Activated T-helper 1 cell treated with Interleukin-2 at 50 U/mL for 16 hours (primary cell): Measurements from ENCODE around the gene RNPEPL1.
"Not testable (repeated sequence)": the region's sequence is repeated elsewhere in the genome, so short reads cannot be mapped to it uniquely, and the experiment has no call there.

Experiments
- DNase-seq: peaks from one replicate; pipeline ENCODE4 v3.0.0-alpha.2; 2020; ENCODE audit warnings: low read depth

The RNPEPL1 gene

DNA sequence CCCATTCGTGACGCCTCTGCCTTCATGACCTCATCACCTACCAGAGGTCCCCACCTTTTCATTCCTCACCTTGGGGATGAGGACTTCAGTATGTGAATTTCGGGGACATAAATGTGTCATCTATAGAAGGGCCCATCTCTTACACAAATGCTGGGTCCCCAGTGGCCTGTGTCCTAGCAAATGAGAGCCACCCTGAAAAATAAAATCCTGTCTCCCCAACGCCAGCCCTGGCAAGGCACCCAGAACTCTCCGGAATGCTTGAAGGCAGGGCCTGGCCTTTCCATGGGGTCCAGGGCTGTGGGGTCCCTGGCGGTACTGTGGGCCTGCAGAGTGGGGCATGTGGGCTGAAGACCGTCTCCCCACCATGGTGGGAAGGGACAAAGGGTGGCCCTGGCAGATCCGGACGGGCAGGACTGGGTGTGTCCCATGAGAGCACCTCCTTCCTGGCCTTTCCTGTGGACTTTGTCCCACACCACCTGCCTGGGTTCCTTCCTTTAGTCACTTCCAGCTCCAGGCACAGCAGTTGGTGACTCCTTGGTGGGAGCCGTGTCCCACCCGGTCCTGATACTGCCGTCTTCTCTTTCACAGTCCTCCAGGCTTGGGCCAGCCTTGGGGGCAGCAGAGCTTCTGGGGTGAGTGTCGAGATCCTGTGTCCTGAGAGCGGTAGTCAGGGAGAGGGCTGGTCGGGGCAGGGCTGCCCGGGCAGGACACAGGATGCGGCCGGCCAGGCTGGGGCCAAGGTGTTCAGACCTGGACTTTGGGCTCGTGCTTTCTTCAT lies 36.8 kb downstream of the RNPEPL1 start:
- no peak for DNase-seq

- DNase-seq: no peak
Measured at GRCh38 chr2:240605867-240606743, 37.8 kb downstream of the RNPEPL1 start.

GRCh38 chr2:240611601-240612210 lies 43.4 kb downstream of the RNPEPL1 start:
- DNase-seq: no peak

DNA sequence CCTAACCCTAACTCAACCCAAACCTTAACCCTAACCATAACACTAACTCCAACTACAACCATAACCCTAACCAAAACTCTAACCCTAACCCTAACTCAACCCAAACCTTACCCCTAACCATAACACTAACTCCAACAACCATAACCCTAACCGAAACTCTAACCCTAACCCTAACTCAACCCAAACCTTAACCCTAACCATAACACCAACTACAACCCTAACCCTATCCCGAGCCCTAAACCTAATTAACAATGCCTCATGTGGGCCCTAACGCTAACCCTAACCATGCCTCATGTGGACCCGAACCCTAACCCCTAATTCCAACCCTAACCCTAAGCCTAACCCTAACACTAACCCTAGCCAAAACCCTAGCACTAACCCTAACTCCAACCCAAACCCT lies 45.5 kb downstream of the RNPEPL1 start:
- DNase-seq: no peak

- no peak for DNase-seq
Measured at GRCh38 chr2:240614391-240614790, 46.1 kb downstream of the RNPEPL1 start.

- no peak for DNase-seq
Measured at GRCh38 chr2:240615396-240615795, 47.1 kb downstream of the RNPEPL1 start.

- no peak for DNase-seq
Measured at GRCh38 chr2:240615820-240616547, 47.7 kb downstream of the RNPEPL1 start.

DNA sequence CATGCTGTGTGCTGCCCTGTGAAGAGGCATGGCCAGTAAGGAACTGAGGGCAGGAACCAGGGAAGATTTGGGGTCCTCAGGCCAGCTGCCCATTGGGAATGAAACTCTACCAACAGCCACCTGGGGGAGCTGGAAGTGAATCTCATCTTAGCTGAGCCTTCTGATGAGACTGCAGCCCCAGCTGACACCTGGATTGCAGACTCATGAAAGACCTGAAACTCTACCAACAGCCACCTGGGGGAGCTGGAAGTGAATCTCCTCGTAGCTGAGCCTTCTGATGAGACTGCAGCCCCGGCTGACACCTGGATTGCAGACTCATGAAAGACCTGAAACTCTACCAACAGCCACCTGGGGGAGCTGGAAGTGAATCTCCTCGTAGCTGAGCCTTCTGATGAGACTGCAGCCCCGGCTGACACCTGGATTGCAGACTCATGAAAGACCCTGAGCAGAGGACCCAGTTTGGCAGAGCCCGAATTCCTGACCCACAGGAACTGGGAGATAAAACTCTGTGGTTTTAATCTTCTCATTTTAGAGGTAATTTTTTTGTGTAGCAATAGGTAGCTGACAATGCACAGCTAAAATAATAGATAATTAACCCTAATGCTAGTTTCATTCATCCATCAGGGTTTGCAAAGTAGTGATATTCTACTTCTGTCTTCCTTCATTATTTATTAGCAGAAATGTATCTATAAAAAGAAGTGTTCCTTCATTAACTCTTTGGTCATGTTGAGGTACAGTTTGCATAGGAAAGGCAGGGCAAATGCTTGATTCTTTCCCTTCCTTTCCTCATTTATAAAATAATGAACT lies 48.8 kb downstream of the RNPEPL1 start:
- DNase-seq: not testable (repeated sequence)

- no peak for DNase-seq
Measured at GRCh38 chr2:240618776-240619175, 50.5 kb downstream of the RNPEPL1 start.

DNA sequence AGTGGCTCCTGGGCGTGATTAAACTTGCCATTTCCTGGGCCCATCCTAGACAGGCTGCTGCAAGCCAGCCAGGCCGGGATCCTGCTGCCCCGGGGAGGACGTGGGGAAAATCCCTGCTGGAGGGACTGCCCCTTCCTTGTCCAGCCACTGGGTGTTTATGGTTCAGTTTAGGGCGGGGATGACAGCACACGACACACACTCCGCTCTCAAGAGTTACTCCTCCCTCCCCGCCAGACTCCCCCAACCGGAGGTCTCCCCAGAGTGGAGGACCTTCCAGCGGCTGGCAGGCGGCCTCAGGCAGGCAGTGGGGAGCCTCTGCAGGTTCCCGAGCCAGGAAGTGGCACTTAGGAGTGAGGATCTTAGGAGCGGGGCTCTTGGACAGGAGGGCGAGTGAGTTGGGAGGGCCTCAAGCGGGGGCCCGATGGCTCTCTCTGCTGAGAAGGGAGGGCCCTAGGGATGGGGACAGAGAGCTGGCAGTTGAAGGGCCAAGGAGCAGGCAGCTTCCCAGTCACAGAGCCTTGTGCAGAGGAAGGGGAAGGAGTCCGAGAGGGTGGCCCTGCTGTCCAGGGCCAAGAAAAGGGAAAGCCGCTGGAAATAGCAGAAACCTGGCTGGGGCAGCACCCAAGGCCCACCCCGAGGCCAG lies 51.3 kb downstream of the RNPEPL1 start:
- no peak for DNase-seq

DNA sequence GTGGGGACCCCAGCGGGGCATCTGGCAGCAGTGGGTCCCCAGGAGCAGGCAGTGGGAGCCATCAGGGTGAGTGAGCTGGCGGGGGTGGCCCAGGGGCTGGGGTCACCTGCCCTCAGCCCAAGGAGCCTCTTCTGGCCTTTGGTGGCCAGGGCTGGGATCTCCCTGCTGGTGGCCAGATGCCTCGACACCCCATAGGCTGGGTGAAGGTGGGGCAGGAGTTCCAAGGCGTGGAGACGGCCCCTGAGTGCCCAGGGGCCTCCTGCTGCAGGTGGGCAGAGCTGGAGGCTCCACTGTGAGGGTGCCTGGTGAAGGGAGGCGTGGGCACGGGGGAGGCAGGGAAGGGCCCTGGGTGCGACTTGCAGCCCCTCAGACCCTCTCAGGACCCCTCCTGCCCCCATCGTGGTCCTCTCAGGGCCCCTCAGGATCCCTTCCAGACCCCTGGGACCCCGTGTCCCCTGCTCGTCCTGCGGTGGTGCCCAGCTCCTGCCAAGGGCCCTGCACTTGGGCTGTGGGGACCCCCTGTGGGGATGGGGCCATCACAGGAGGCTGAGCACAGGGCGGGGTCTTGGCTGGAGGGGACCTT lies 52.0 kb downstream of the RNPEPL1 start:
- no peak for DNase-seq

- no peak for DNase-seq
Measured at GRCh38 chr2:240620859-240621258, 52.6 kb downstream of the RNPEPL1 start.

DNA sequence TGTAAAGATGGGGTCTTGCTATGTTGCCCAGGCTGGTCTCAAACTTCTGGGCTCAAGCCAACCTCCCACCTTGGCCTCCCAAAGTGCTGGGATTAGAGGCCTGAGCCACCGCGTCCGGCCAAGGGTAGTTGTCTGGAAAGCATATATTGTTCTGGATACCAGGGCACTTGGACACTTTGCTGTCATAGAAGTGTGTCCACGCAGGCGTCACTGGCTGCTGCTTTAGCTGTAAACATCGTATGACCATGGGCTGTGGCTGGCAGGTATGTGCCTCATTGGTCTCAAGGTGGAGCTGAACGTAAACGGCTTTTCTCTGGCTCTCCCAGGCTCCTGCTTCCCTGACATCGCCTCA lies 53.8 kb downstream of the RNPEPL1 start:
- DNase-seq: no peak

GRCh38 chr2:240622531-240623235 lies 54.4 kb downstream of the RNPEPL1 start:
- peak; percentile 53 for DNase-seq

- DNase-seq: no peak
Measured at GRCh38 chr2:240623531-240624010, 55.3 kb downstream of the RNPEPL1 start.

- DNase-seq: no peak
Measured at GRCh38 chr2:240624011-240624949, 56.0 kb downstream of the RNPEPL1 start.

GRCh38 chr2:240624950-240625621 lies 56.8 kb downstream of the RNPEPL1 start, which contains the start of gene GPR35:
GPR35 (plus strand) TSS chr2:240625480; CDS start chr2:240629953, 4,473 bp downstream.
- DNase-seq: peak; percentile 58
